Fibroblast of mammary gland (primary cell): ENCODE results near the gene IZUMO4.

Experiments used
- DNase-seq: peaks from one replicate; pipeline ENCODE4 v3.0.0-alpha.2; 2010; ENCODE audit warnings: low read depth
- H3K4me3 ChIP-seq: 2 replicates; pipeline ENCODE4 v1.5.1; 2011; ENCODE audit warnings: low read depth, mild to moderate bottlenecking, low read length, moderate library complexity; ENCODE audit not compliant: control insufficient read depth
- TF ChIP-seq, protein P1 (sequence below): conservative IDR thresholded peaks from 2 replicates; pipeline ENCODE4 v1.5.1; 2011; ENCODE audit warnings: low read depth, low read length, inconsistent platforms; ENCODE audit not compliant: control insufficient read depth, insufficient read depth

IZUMO4 gene

GRCh38 chr19:2145831-2146241 lies 49.1 kb downstream of the IZUMO4 start:
- TF ChIP-seq, protein P1, sequence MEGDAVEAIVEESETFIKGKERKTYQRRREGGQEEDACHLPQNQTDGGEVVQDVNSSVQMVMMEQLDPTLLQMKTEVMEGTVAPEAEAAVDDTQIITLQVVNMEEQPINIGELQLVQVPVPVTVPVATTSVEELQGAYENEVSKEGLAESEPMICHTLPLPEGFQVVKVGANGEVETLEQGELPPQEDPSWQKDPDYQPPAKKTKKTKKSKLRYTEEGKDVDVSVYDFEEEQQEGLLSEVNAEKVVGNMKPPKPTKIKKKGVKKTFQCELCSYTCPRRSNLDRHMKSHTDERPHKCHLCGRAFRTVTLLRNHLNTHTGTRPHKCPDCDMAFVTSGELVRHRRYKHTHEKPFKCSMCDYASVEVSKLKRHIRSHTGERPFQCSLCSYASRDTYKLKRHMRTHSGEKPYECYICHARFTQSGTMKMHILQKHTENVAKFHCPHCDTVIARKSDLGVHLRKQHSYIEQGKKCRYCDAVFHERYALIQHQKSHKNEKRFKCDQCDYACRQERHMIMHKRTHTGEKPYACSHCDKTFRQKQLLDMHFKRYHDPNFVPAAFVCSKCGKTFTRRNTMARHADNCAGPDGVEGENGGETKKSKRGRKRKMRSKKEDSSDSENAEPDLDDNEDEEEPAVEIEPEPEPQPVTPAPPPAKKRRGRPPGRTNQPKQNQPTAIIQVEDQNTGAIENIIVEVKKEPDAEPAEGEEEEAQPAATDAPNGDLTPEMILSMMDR, result no peak
- no peak overlapping the region for H3K4me3 ChIP-seq
- no peak for DNase-seq

DNA sequence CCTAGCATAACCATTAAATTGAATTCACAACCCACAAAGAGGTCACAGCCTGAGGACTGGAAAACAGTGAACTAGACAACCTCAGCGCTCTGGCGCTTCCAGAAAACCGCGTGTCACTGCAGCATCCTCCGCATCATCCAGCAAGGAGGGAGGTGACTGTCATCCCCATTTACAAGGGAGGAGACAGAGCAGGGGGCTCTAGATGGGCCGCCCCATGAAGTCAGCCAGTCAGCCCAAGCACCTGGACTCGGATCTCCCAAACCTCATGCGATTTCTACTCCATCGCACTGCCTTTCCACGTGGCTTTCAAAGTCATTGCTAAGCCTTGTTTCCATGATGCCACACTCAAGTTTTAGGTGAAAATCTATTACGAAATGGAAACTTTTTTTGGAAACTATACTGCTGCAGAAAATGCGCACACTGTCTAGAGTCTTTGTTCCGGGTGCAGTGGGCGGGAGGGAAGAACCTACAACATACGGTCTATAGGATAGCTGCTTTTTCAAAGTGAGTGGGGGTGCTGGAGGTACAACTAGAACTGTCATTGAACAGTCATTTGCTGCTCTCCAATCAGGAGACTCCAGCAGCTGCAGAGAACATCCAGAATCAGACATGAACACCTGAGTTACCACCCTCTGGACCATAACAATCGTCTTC lies 51.9 kb downstream of the IZUMO4 start:
- no peak overlapping the region for H3K4me3 ChIP-seq
- DNase-seq, result no peak
- TF ChIP-seq, protein P1, result no peak
